Neural cell (in vitro differentiated cells): Measurements from ENCODE around the gene OBSL1. TPM values are rescaled to one million over a fixed set of nuclear protein-coding genes. Genes with fewer than 3 reads are reported as not detected.

Experiments
- H2AFZ ChIP-seq: fragments of 200-600, 300-800 bp; sonication (generic), shearing (Covaris generic); 2 replicates; pipeline ENCODE4 v1.6.0; 2014; ENCODE audit warnings: low read depth, mild to moderate bottlenecking, antibody characterized with exemption, low read length, moderate library complexity
- H3F3A ChIP-seq: fragments of 200-600 bp; shearing (Covaris generic); 2 replicates; pipeline ENCODE4 v1.6.1; 2016; ENCODE audit warnings: mild to moderate bottlenecking, moderate library complexity, mixed read lengths, antibody characterized with exemption, low read length; ENCODE audit not compliant: insufficient read depth, poor library complexity, severe bottlenecking
- H3K27ac ChIP-seq: fragments of 200-600, 300-800 bp; sonication (generic), shearing (Covaris generic); 2 replicates; pipeline ENCODE4 v1.5.1; 2014; ENCODE audit warnings: mild to moderate bottlenecking, low read length, moderate library complexity
- H3K27me3 ChIP-seq: fragments of 300-800, 200-600 bp; sonication (generic), shearing (Covaris generic); 2 replicates; pipeline ENCODE4 v1.6.0; 2014; ENCODE audit warnings: mild to moderate bottlenecking, low read depth, low read length, moderate library complexity; ENCODE audit not compliant: insufficient read depth
- H3K36me3 ChIP-seq: fragments of 300-800, 200-600 bp; sonication (generic), shearing (Covaris generic); 2 replicates; pipeline ENCODE4 v1.5.1; 2014; ENCODE audit warnings: mild to moderate bottlenecking, antibody characterized with exemption, low read length, moderate library complexity; ENCODE audit not compliant: insufficient read depth
- H3K4me2 ChIP-seq: fragments of 300-800, 200-600 bp; sonication (generic), shearing (Covaris generic); 2 replicates; pipeline ENCODE4 v1.6.0; 2014; ENCODE audit warnings: mild to moderate bottlenecking, low read length
- H3K4me3 ChIP-seq: fragments of 300-800, 200-600 bp; sonication (generic), shearing (Covaris generic); 2 replicates; pipeline ENCODE4 v1.5.1; 2014; ENCODE audit warnings: mild to moderate bottlenecking, low read length, moderate library complexity
- H3K79me2 ChIP-seq: fragments of 200-600 bp; shearing (Covaris generic); replicated peaks from 2 replicates; pipeline ENCODE4 v1.6.0; 2014; ENCODE audit warnings: mild to moderate bottlenecking, low read length, moderate library complexity; ENCODE audit not compliant: insufficient read depth
- H3K9ac ChIP-seq: fragments of 300-800, 200-600 bp; sonication (generic), shearing (Covaris generic); 2 replicates; pipeline ENCODE4 v1.6.1; 2016; ENCODE audit warnings: mild to moderate bottlenecking, low read length, mixed read lengths
- H3K9me2 ChIP-seq: fragments of 200-600 bp; shearing (Covaris generic); 2 replicates; pipeline ENCODE4 v1.6.1; 2016; ENCODE audit warnings: mild to moderate bottlenecking, low read length, mixed read lengths; ENCODE audit not compliant: insufficient read depth
- H3K9me3 ChIP-seq: fragments of 200-600, 300-800 bp; sonication (generic), shearing (Covaris generic); 2 replicates; pipeline ENCODE4 v1.6.1; 2016; ENCODE audit warnings: mild to moderate bottlenecking, mixed run types, low read length, moderate library complexity, mixed read lengths
- H4K20me1 ChIP-seq: fragments of 200-600 bp; shearing (Covaris generic); 2 replicates; pipeline ENCODE4 v1.6.1; 2016; ENCODE audit warnings: mild to moderate bottlenecking, mixed run types; ENCODE audit not compliant: insufficient read depth
- EP300 ChIP-seq: fragments of 450-650 bp; conservative IDR thresholded peaks from 2 replicates; pipeline ENCODE4 v1.6.1; 2014; ENCODE audit warnings: antibody characterized with exemption, mild to moderate bottlenecking, moderate library complexity; ENCODE audit not compliant: poor library complexity, severe bottlenecking
- EZH2 ChIP-seq: fragments of 200-600, 300-800 bp; shearing (Covaris generic), sonication (generic); IDR thresholded peaks from 2 replicates; pipeline ENCODE4 v1.6.1; 2014; ENCODE audit warnings: antibody characterized with exemption, low read length, borderline replicate concordance, mild to moderate bottlenecking; ENCODE audit not compliant: insufficient read depth, poor library complexity, severe bottlenecking
- MXI1 ChIP-seq: fragments of 450-650 bp; conservative IDR thresholded peaks from 2 replicates; pipeline ENCODE4 v1.6.1; 2014; ENCODE audit warnings: antibody characterized with exemption, mild to moderate bottlenecking; ENCODE audit not compliant: poor library complexity, severe bottlenecking
- POLR2AphosphoS5 ChIP-seq: IDR thresholded peaks from 2 replicates; pipeline ENCODE4 v1.6.1; 2012
- RAD21 ChIP-seq: fragments of 450-650 bp; conservative IDR thresholded peaks from 2 replicates; pipeline ENCODE4 v1.6.1; 2014; ENCODE audit warnings: antibody characterized with exemption, mild to moderate bottlenecking, moderate library complexity
- REST ChIP-seq: IDR thresholded peaks from 2 replicates; pipeline ENCODE4 v1.6.1; 2012; ENCODE audit warnings: borderline replicate concordance
- SMC3 ChIP-seq: fragments of 450-650 bp; conservative IDR thresholded peaks from 2 replicates; pipeline ENCODE4 v1.6.1; 2014; ENCODE audit warnings: antibody characterized with exemption, mild to moderate bottlenecking, moderate library complexity; ENCODE audit not compliant: poor library complexity
- TAF1 ChIP-seq: IDR thresholded peaks from 2 replicates; pipeline ENCODE4 v1.6.1; 2012; ENCODE audit warnings: low read depth
- polyA plus RNA-seq: library from polyadenylated mRNA; depleted of rRNA; stranded (reverse); fragments of >200 nt; gene quantifications from 2 replicates; pipeline ENCODE4 v1.2.3, GENCODE V29; 2014
- TF ChIP-seq, protein P1 (sequence below): fragments of 450-650 bp; IDR thresholded peaks from 2 replicates; pipeline ENCODE4 v1.5.1; 2014; ENCODE audit warnings: antibody characterized with exemption, mild to moderate bottlenecking, moderate library complexity; ENCODE audit not compliant: poor library complexity, severe bottlenecking

Gene OBSL1
- polyA plus RNA-seq, 1 donor from 2014 or later, result 59.7 TPM

- H3K9me2 ChIP-seq, result no peaks in the 10 kb centered on the region
- TF ChIP-seq SMC3 (no peak), MXI1 (no peak), RAD21 (no peak), TAF1 (no peak), EP300 (no peak), POLR2AphosphoS5 (no peak), EZH2 (no peak), REST (no peak)
- TF ChIP-seq, protein P1, sequence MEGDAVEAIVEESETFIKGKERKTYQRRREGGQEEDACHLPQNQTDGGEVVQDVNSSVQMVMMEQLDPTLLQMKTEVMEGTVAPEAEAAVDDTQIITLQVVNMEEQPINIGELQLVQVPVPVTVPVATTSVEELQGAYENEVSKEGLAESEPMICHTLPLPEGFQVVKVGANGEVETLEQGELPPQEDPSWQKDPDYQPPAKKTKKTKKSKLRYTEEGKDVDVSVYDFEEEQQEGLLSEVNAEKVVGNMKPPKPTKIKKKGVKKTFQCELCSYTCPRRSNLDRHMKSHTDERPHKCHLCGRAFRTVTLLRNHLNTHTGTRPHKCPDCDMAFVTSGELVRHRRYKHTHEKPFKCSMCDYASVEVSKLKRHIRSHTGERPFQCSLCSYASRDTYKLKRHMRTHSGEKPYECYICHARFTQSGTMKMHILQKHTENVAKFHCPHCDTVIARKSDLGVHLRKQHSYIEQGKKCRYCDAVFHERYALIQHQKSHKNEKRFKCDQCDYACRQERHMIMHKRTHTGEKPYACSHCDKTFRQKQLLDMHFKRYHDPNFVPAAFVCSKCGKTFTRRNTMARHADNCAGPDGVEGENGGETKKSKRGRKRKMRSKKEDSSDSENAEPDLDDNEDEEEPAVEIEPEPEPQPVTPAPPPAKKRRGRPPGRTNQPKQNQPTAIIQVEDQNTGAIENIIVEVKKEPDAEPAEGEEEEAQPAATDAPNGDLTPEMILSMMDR, result no peak
- H3K4me2 ChIP-seq, result no peak overlapping the region
- no peak overlapping the region for H2AFZ ChIP-seq
- H3K27me3 ChIP-seq, result no peaks in the 10 kb centered on the region
- no peaks in the 10 kb centered on the region for H3F3A ChIP-seq
- no peaks in the 10 kb centered on the region for H3K9me3 ChIP-seq
- no peak overlapping the region for H3K27ac ChIP-seq
- no peaks in the 10 kb centered on the region for H4K20me1 ChIP-seq
- no peak overlapping the region for H3K4me3 ChIP-seq
- no peaks in the 10 kb centered on the region for H3K79me2 ChIP-seq
- H3K36me3 ChIP-seq, result no peaks in the 10 kb centered on the region
- H3K9ac ChIP-seq, result no peak overlapping the region
Observed at GRCh38 chr2:219516888-219517287, 54.5 kb downstream of the OBSL1 start.

DNA sequence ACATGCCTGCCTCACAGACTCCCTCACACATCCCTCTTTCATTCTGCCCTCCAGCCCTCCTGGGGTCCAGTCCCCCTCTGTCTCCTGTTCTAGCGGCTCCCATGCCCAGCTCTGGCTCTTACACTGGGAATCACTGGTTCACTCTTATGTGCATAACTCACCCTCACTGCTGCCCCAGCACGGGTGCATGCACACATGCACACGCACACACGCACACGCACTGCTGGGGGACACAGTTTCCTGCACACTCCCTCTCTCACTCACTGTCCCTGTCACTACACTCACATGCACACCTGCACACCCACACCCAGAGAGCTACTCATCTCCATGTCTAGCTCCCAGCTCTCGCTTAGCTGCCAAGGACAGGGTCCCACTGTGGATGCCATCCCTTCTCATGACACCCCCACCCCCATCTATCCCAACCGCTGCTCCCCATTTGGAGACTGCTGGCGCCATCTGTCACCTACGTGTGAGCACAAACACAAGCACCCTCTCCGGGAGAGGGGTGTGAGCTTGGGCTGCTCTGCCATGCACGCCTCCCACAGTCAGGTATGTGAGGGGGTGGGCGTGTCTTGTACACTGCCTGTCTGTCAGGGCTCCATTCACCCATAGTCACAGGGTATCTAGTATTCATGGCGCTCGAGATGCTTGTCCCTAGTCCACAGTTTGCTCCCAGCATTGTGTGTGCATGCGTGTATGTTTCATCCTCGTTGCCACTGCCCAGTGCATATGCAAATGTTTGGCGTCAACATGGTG, 55.3 kb downstream of the OBSL1 start:
- H3K9ac ChIP-seq, result no peak overlapping the region
- no peaks in the 10 kb centered on the region for H3K36me3 ChIP-seq
- TF ChIP-seq EZH2 (no peak), POLR2AphosphoS5 (no peak), REST (no peak), RAD21 (no peak), MXI1 (no peak), SMC3 (no peak), TAF1 (no peak), EP300 (no peak)
- TF ChIP-seq, protein P1, result no peak
- no peak overlapping the region for H3K4me2 ChIP-seq
- no peaks in the 10 kb centered on the region for H4K20me1 ChIP-seq
- H3K27ac ChIP-seq, result no peak overlapping the region
- no peaks in the 10 kb centered on the region for H3F3A ChIP-seq
- H2AFZ ChIP-seq, result no peak overlapping the region
- no peak overlapping the region for H3K4me3 ChIP-seq
- no peaks in the 10 kb centered on the region for H3K9me2 ChIP-seq
- H3K9me3 ChIP-seq, result no peaks in the 10 kb centered on the region
- no peaks in the 10 kb centered on the region for H3K27me3 ChIP-seq
- H3K79me2 ChIP-seq, result no peaks in the 10 kb centered on the region
